ENCODE results near the gene ZNF606.

GRCh38 chr19:58024661-58025060 lies 22.0 kb upstream of the ZNF606 start:
- TF ChIP-seq FOXK2 (IDR thresholded peaks at IDR 0.05) (no peak), TARDBP (IDR thresholded peaks at IDR 0.05) (no peak), BHLHE40 (IDR thresholded peaks at IDR 0.05; ENCODE audit: borderline replicate concordance) (no peak), LEF1 (IDR thresholded peaks at IDR 0.05; ENCODE audit: borderline replicate concordance) (no peak), HDGF (IDR thresholded peaks at IDR 0.05; ENCODE audit: borderline replicate concordance) (no peak), CTBP1 (IDR thresholded peaks at IDR 0.05; ENCODE audit: borderline replicate concordance) (no peak), FOXA1 (IDR thresholded peaks at IDR 0.05) (no peak)

All from HEK293T (cell line).